GM19238 (cell line): ENCODE measurements around the gene CCNG1.

Experiments used
- DNase-seq: peaks from one replicate; pipeline ENCODE4 v3.0.0; 2011; ENCODE audit warnings: low spot score; ENCODE audit not compliant: insufficient read length

The CCNG1 gene

DNA sequence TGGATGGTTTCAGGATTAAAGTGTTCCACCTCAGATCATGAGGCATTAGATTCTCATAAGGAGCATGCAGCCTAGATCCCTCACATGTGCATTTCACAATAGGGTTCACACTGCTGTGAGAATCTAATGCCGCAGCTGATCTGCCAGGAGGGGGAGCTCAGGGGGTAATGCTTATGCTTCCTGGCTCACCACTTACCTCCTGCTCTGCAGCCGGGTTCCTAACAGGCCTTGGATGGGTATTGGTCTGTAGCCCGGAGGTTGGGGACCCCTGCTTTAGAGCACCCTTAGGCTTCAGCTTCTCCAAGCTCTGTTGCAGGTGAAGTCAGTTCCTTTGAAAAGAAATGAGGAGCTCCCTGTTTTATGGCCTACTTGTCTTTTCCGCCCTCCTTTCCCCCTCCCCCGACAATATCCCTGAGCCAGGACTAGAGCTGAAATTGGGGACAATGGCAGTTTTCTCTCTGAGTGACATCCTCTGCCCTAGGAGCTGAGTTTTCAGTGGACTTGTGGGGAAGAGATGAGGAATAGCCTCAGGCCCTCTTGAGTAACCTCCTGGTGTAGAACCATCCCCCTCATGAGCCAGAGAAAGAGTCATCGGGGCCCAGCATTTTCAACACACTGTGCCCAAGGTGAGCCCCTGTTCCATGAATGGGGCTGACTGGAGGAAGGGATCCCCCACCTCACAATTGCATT is 51.8 kb downstream of the CCNG1 start:
- DNase-seq, result no peak

DNA sequence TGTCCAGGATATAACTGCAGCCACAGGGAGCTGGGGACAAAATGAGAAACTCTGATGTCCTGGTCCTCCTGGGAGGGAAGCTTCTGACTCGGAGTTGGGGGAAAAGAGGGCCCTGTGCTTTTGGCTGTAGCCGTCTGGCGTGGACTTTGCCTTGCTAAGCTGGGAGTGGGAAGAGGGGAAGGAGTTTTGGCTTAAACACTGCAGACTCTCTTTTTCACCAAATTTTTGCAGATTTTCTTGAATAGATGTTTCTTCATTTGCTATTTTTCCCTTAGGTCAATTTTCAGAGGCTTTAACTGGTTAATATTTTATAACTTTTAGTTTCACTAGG is 52.3 kb downstream of the CCNG1 start:
- no peak for DNase-seq
